Parathyroid adenoma (tissue), 2 donors: Measurements from ENCODE around the gene RABIF.

Source experiments
- H2AFZ ChIP-seq: fragments of 300-600 bp; sonication (generic); one replicate; pipeline ENCODE4 v1.7.0; 2017; ENCODE audit warnings: antibody characterized with exemption, mild to moderate bottlenecking
- H3K27ac ChIP-seq: fragments of 300-600 bp; sonication (generic); one replicate; pipeline ENCODE4 v1.7.0; 2017
- H3K27me3 ChIP-seq: fragments of 300-600 bp; sonication (generic); one replicate; pipeline ENCODE4 v1.7.0; 2017; ENCODE audit warnings: low read length; ENCODE audit not compliant: control insufficient read depth, insufficient read depth
- H3K36me3 ChIP-seq: fragments of 300-600 bp; sonication (generic); one replicate; pipeline ENCODE4 v1.7.0; 2017; ENCODE audit warnings: low read length; ENCODE audit not compliant: control insufficient read depth, insufficient read depth
- H3K4me1 ChIP-seq: fragments of 300-600 bp; sonication (generic); one replicate; pipeline ENCODE4 v1.7.0; 2017; ENCODE audit warnings: control low read depth
- H3K4me2 ChIP-seq: fragments of 300-600 bp; sonication (generic); one replicate; pipeline ENCODE4 v1.7.0; 2017; ENCODE audit warnings: low read length
- H3K4me3 ChIP-seq: fragments of 300-600 bp; sonication (generic); one replicate; pipeline ENCODE4 v1.7.0; 2017; ENCODE audit warnings: low read depth, low read length
- H3K79me2 ChIP-seq: fragments of 300-600 bp; sonication (generic); one replicate; pipeline ENCODE4 v1.7.0; 2017; ENCODE audit warnings: control low read depth
- H3K9ac ChIP-seq: fragments of 300-600 bp; sonication (generic); one replicate; pipeline ENCODE4 v1.7.0; 2017; ENCODE audit warnings: mild to moderate bottlenecking
- H3K9me3 ChIP-seq: fragments of 300-600 bp; sonication (generic); one replicate; pipeline ENCODE4 v1.7.0; 2017; ENCODE audit warnings: low read length; ENCODE audit not compliant: control insufficient read depth
- CTCF ChIP-seq: fragments of 300-600 bp; sonication (generic); IDR thresholded peaks from one replicate; pipeline ENCODE4 v1.7.0; 2017; ENCODE audit warnings: antibody characterized with exemption, mild to moderate bottlenecking
- donor health status: primary hyperparathyroidism.

RABIF gene

GRCh38 chr1:202857136-202857610 lies 31.8 kb downstream of the RABIF start:
- H2AFZ ChIP-seq: no peak overlapping the region
- no peaks in the 10 kb centered on the region for H3K9me3 ChIP-seq
- no peak overlapping the region for H3K4me2 ChIP-seq
- no peaks in the 10 kb centered on the region for H3K79me2 ChIP-seq
- H3K4me3 ChIP-seq: no peak overlapping the region
- H3K27ac ChIP-seq: no peak overlapping the region
- TF ChIP-seq CTCF: no peak
- H3K9ac ChIP-seq: no peak overlapping the region
- H3K4me1 ChIP-seq: no peaks in the 10 kb centered on the region
- no peaks in the 10 kb centered on the region for H3K36me3 ChIP-seq
- no peaks in the 10 kb centered on the region for H3K27me3 ChIP-seq

GRCh38 chr1:202856014-202856413 lies 32.9 kb downstream of the RABIF start:
- Histone ChIP-seq H3K27ac (no peak overlapping the region), H3K4me2 (no peak overlapping the region), H3K79me2 (no peaks in the 10 kb centered on the region), H3K9me3 (no peaks in the 10 kb centered on the region), H2AFZ (no peak overlapping the region), H3K4me3 (no peak overlapping the region), H3K4me1 (no peaks in the 10 kb centered on the region), H3K36me3 (no peaks in the 10 kb centered on the region), H3K9ac (no peak overlapping the region), H3K27me3 (no peaks in the 10 kb centered on the region)
- TF ChIP-seq CTCF: no peak

- no peak overlapping the region for H3K4me2 ChIP-seq
- H3K79me2 ChIP-seq: no peaks in the 10 kb centered on the region
- TF ChIP-seq CTCF: no peak
- no peaks in the 10 kb centered on the region for H3K9me3 ChIP-seq
- no peak overlapping the region for H3K9ac ChIP-seq
- no peaks in the 10 kb centered on the region for H3K27me3 ChIP-seq
- no peak overlapping the region for H3K27ac ChIP-seq
- H3K4me3 ChIP-seq: no peak overlapping the region
- no peaks in the 10 kb centered on the region for H3K4me1 ChIP-seq
- no peak overlapping the region for H2AFZ ChIP-seq
- no peaks in the 10 kb centered on the region for H3K36me3 ChIP-seq
Observed at GRCh38 chr1:202854787-202855186, 34.2 kb downstream of the RABIF start.

GRCh38 chr1:202852163-202852904 lies 36.6 kb downstream of the RABIF start:
- Histone ChIP-seq H2AFZ (no peak overlapping the region), H3K27ac (no peak overlapping the region), H3K36me3 (no peaks in the 10 kb centered on the region), H3K79me2 (no peaks in the 10 kb centered on the region), H3K4me3 (no peak overlapping the region), H3K4me2 (no peak overlapping the region), H3K9ac (no peak overlapping the region), H3K4me1 (no peaks in the 10 kb centered on the region), H3K9me3 (no peaks in the 10 kb centered on the region), H3K27me3 (no peaks in the 10 kb centered on the region)
- TF ChIP-seq CTCF: no peak
